MM.1S (cell line): ENCODE measurements around the gene SERHL2.

Experiments
- DNase-seq: peaks from one replicate; pipeline ENCODE4 v3.0.0-alpha.2; 2015
- H2AFZ ChIP-seq: fragments of 300-600 bp; sonication (generic); 2 replicates; pipeline ENCODE4 v1.6.0; 2016; ENCODE audit warnings: antibody characterized with exemption, low read length
- H3F3A ChIP-seq: fragments of 300-600 bp; sonication (generic); 2 replicates; pipeline ENCODE4 v1.6.1; 2016; ENCODE audit warnings: mild to moderate bottlenecking, antibody characterized with exemption, low read length, moderate library complexity, mixed read lengths; ENCODE audit not compliant: insufficient read depth
- H3K27ac ChIP-seq: fragments of 300-600 bp; sonication (generic); 2 replicates; pipeline ENCODE4 v1.5.1; 2016; ENCODE audit warnings: mild to moderate bottlenecking, low read length
- H3K27me3 ChIP-seq: fragments of 300-600 bp; sonication (generic); replicated peaks from 2 replicates; pipeline ENCODE4 v1.6.0; 2016; ENCODE audit warnings: low read length; ENCODE audit not compliant: insufficient read depth
- H3K36me3 ChIP-seq: fragments of 300-600 bp; sonication (generic); replicated peaks from 2 replicates; pipeline ENCODE4 v1.6.1; 2016; ENCODE audit warnings: mild to moderate bottlenecking, low read length, mixed read lengths; ENCODE audit not compliant: insufficient read depth
- H3K4me1 ChIP-seq: fragments of 300-600 bp; sonication (generic); 2 replicates; pipeline ENCODE4 v1.6.1; 2016; ENCODE audit warnings: low read length, mixed read lengths
- H3K4me2 ChIP-seq: fragments of 300-600 bp; sonication (generic); 2 replicates; pipeline ENCODE4 v1.6.0; 2016; ENCODE audit warnings: low read depth, low read length
- H3K4me3 ChIP-seq: fragments of 300-600 bp; sonication (generic); 2 replicates; pipeline ENCODE4 v1.5.1; 2016; ENCODE audit warnings: low read length, mixed read lengths
- H3K79me2 ChIP-seq: fragments of 300-600 bp; sonication (generic); 2 replicates; pipeline ENCODE4 v1.6.1; 2016; ENCODE audit warnings: mixed run types, low read length, mixed read lengths
- H3K9ac ChIP-seq: fragments of 300-600 bp; sonication (generic); 2 replicates; pipeline ENCODE4 v1.6.1; 2016; ENCODE audit warnings: low read length, mixed read lengths
- H3K9me2 ChIP-seq: fragments of 300-600 bp; sonication (generic); replicated peaks from 2 replicates; pipeline ENCODE4 v1.6.1; 2016; ENCODE audit warnings: mild to moderate bottlenecking, low read length, mixed read lengths; ENCODE audit not compliant: insufficient read depth
- H3K9me3 ChIP-seq: fragments of 300-600 bp; sonication (generic); replicated peaks from 2 replicates; pipeline ENCODE4 v1.6.1; 2016; ENCODE audit warnings: mild to moderate bottlenecking, low read length, mixed read lengths; ENCODE audit not compliant: insufficient read depth
- H4K20me1 ChIP-seq: fragments of 300-600 bp; sonication (generic); 2 replicates; pipeline ENCODE4 v1.6.1; 2016; ENCODE audit warnings: mild to moderate bottlenecking, low read length, moderate library complexity, mixed read lengths; ENCODE audit not compliant: insufficient read depth
- CTCF ChIP-seq: fragments of 300-600 bp; sonication (generic); IDR thresholded peaks from 2 replicates; pipeline ENCODE4 v1.5.1; 2016; ENCODE audit warnings: antibody characterized with exemption, low read length, mixed read lengths
- EZH2 ChIP-seq: fragments of 300-600 bp; sonication (generic); optimal IDR thresholded peaks from 2 replicates; pipeline ENCODE3; 2017; ENCODE audit warnings: low read depth, mild to moderate bottlenecking, antibody characterized with exemption, low read length, mixed read lengths
- EZH2phosphoT487 ChIP-seq: fragments of 300-600 bp; sonication (generic); IDR thresholded peaks from 2 replicates; pipeline ENCODE4 v1.6.1; 2018; ENCODE audit warnings: antibody characterized with exemption, low read length

Gene SERHL2

DNA sequence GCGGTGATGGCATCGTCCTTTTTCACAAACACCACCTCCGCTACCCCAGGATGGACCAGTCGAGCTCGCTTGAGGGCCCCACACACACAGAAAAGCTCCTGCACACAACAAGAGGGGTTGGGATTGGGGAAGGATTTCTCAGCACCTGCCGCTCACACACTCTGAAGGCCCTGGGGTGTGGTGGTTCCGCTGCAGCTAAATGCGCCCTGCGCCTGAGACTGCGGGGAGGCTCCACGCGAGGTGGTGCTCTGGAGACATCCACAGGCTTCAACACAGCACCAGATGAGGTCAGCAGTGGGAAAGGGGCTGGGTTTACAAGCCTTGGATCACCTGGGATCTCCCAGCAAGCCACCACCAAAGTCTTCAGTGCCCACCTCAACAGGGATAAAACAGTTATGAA lies 38.2 kb downstream of the SERHL2 start:
- Histone ChIP-seq H3K4me3 (no peak overlapping the region), H3F3A (no peaks in the 10 kb centered on the region), H2AFZ (no peak overlapping the region), H3K9me2 (no peaks in the 10 kb centered on the region), H3K27me3 (no peaks in the 10 kb centered on the region), H4K20me1 (no peaks in the 10 kb centered on the region), H3K4me2 (no peak overlapping the region), H3K36me3 (peaks cover 20% of the 10 kb centered on the region), H3K27ac (no peak overlapping the region), H3K9me3 (no peaks in the 10 kb centered on the region), H3K79me2 (peaks cover 6% of the 10 kb centered on the region; the same call in 1 of the 2 replicates), H3K9ac (no peak overlapping the region), H3K4me1 (no peaks in the 10 kb centered on the region)
- DNase-seq: no peak
- no peak for TF ChIP-seq EZH2phosphoT487
- TF ChIP-seq EZH2: no peak
- no peak for TF ChIP-seq CTCF

DNA sequence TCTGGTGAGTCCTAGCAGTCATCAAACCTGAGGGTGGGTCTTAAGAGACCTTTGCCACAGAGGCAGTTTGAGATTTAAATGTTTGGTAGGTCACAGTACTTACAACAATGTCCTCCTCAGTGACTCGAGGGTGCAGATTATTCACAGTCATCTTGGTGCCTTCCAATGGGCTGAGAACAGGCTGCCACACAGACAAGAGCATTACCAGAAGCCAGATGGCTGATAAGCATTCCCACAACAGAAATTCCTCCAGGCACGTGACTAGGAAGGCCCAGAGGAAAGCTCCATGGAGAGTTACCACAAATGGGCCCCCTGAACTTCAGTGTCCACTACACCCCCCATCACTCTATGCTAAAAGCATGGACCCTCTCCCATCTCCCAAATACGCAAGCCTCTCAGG lies 41.7 kb downstream of the SERHL2 start:
- DNase-seq: no peak
- TF ChIP-seq EZH2phosphoT487 (no peak), CTCF (no peak), EZH2 (no peak)
- Histone ChIP-seq H3K9ac (no peak overlapping the region), H3F3A (no peaks in the 10 kb centered on the region), H3K27ac (no peak overlapping the region), H2AFZ (no peak overlapping the region), H4K20me1 (no peaks in the 10 kb centered on the region), H3K9me2 (no peaks in the 10 kb centered on the region), H3K4me1 (no peaks in the 10 kb centered on the region), H3K4me2 (no peak overlapping the region), H3K4me3 (no peak overlapping the region), H3K79me2 (peaks cover 22% of the 10 kb centered on the region), H3K36me3 (peaks cover 20% of the 10 kb centered on the region), H3K9me3 (no peaks in the 10 kb centered on the region), H3K27me3 (no peaks in the 10 kb centered on the region)

GRCh38 chr22:42596336-42596735 lies 42.6 kb downstream of the SERHL2 start:
- Histone ChIP-seq H3K36me3 (peaks cover 20% of the 10 kb centered on the region), H2AFZ (no peak overlapping the region), H3K27ac (no peak overlapping the region), H3K4me3 (no peak overlapping the region), H3K4me2 (no peak overlapping the region), H3K9ac (no peak overlapping the region), H3K4me1 (no peaks in the 10 kb centered on the region), H3K9me3 (no peaks in the 10 kb centered on the region), H3K9me2 (no peaks in the 10 kb centered on the region), H3K79me2 (peaks cover 27% of the 10 kb centered on the region), H3K27me3 (no peaks in the 10 kb centered on the region), H3F3A (no peaks in the 10 kb centered on the region), H4K20me1 (no peaks in the 10 kb centered on the region)
- no peak for TF ChIP-seq CTCF
- no peak for TF ChIP-seq EZH2phosphoT487
- TF ChIP-seq EZH2: no peak
- DNase-seq: no peak
